Measurements from ENCODE around the gene SPRED3. TPM values are rescaled to one million over a fixed set of nuclear protein-coding genes. Genes with fewer than 3 reads are reported as not detected.
"Not testable (repeated sequence)": the region's sequence is repeated elsewhere in the genome, so short reads cannot be mapped to it uniquely, and the experiment has no call there.

SPRED3 gene
- total and polyA plus RNA-seq, 2 donors (not counting 1 experiment from before 2014, with no cell fraction given), result 1.1 to 1.7 TPM

DNA sequence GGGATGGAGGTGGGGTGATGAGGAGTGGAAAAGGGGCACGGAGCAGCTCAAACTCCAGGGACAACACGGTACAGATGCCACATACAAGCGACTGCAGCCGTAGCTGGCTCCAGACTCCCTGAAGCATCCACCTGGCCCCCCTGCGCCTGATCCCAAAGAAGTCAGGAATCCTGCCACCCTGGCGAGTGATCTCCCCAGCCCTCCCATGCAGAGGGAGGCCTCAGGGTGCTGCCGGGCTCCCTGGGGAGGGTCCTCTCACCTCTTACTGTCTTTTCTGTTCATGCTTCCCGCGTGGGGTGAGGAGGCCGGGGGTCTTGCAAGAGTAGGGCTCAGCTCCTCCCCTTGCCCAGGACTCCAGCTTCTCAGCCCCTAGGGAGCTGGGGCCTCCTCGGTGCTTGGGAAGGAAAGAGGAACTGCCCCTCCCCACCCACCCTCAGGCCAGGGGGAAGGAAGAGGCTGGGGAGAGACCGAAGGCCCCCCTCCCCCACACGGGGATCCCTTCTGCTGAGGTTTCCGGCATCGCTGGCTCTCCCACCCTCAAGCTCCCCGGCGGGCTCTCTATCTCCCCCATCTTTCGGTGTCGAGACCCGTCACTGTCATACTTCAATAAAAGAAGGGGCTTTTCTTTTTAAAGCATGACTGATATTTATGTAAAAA lies 37.4 kb downstream of the SPRED3 start, which contains the start of gene RASGRP4:
TSS of gene RASGRP4 (minus strand) at position 410 of the 657 bp plus-strand sequence. CDS start at position 282, 128 bp downstream.
- Mint-ChIP-seq H3K4me1 (peaks cover 26% of the 10 kb centered on the region), H3K27ac (no peak within 1 kb of the TSS), H3K9me3 (ENCODE audit: insufficient read depth) (no peaks in the 10 kb centered on the region), H3K4me3 (peak within 1 kb of the TSS; percentile 64), H3K27me3 (peaks cover 13% of the 10 kb centered on the region)
- Histone ChIP-seq H3K4me3 (ENCODE audit: control extremely low read depth in 1 of 5, extremely low read depth in 1 of 5, insufficient read depth in 1 of 5, low read depth in 2 of 5, low read length in 4 of 5) (peak within 1 kb of the TSS in 2 of 5 experiments; percentile 15 to 38), H3K9me3 (ENCODE audit: control extremely low read depth in 1 of 3, control insufficient read depth in 2 of 3, insufficient read depth in 1 of 3, low read length in 2 of 3) (no peaks in the 10 kb centered on the region), H3K4me2 (replicated peaks; ENCODE audit: low read depth, low read length, poor library complexity, severe bottlenecking) (peak within 1 kb of the TSS; percentile 61), H4K20me1 (ENCODE audit: control insufficient read depth, insufficient read depth, low read length, poor library complexity, severe bottlenecking) (no peaks in the 10 kb centered on the region), H3K27me3 (replicated peaks in 1 of 4; ENCODE audit: control extremely low read depth in 1 of 4, control insufficient read depth in 3 of 4, insufficient read depth in 4 of 4, low read length in 3 of 4) (peaks cover 0 to 2% (median 0%) of the 10 kb centered on the region in 4 experiments), H3K79me2 (ENCODE audit: control insufficient read depth, insufficient read depth, low read length) (no peaks in the 10 kb centered on the region), H3K27ac (ENCODE audit: low read length in 2 of 2) (no peak within 1 kb of the TSS), H3K4me1 (ENCODE audit: control insufficient read depth in 2 of 2, insufficient read depth in 2 of 2, low read length in 2 of 2) (peaks cover 15 to 22% of the 10 kb centered on the region in 2 donors), H3K36me3 (replicated peaks in 1 of 2; ENCODE audit: control extremely low read depth in 1 of 2, control insufficient read depth in 1 of 2, extremely low read depth in 1 of 2, insufficient read depth in 2 of 2, low read length in 1 of 2) (no peaks in the 10 kb centered on the region), H3K9ac (ENCODE audit: low read length) (no peak within 1 kb of the TSS), H2AFZ (ENCODE audit: insufficient read depth, low read depth, low read length, poor library complexity, severe bottlenecking) (peak within 1 kb of the TSS; percentile 56)
- intact Hi-C loops (cut with micrococcal nuclease), result no loop called here
- 28% methylated on average over 4 of the region's 20 CpGs for WGBS (ENCODE audit: insufficient coverage)
- TF ChIP-seq, protein P1, sequence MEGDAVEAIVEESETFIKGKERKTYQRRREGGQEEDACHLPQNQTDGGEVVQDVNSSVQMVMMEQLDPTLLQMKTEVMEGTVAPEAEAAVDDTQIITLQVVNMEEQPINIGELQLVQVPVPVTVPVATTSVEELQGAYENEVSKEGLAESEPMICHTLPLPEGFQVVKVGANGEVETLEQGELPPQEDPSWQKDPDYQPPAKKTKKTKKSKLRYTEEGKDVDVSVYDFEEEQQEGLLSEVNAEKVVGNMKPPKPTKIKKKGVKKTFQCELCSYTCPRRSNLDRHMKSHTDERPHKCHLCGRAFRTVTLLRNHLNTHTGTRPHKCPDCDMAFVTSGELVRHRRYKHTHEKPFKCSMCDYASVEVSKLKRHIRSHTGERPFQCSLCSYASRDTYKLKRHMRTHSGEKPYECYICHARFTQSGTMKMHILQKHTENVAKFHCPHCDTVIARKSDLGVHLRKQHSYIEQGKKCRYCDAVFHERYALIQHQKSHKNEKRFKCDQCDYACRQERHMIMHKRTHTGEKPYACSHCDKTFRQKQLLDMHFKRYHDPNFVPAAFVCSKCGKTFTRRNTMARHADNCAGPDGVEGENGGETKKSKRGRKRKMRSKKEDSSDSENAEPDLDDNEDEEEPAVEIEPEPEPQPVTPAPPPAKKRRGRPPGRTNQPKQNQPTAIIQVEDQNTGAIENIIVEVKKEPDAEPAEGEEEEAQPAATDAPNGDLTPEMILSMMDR (IDR thresholded peaks at IDR 0.05), result no peak
- no peak for TF ChIP-seq EZH2 (IDR thresholded peaks at IDR 0.05; ENCODE audit: borderline replicate concordance, insufficient read depth, low read depth, low read length, poor library complexity, severe bottlenecking)
- ATAC-seq (ENCODE audit: low read depth) (peak; percentile 71), DNase-seq (peak; percentile 73)
- ChIA-PET POLR2A (interaction anchor here (0.6 kb wide), 1 partner anchor 507 kb away, joined by 3 read pairs; no protein-coding TSS in a partner anchor), CTCF (interaction anchor here (0.5 to 1.1 kb wide), 2 partner anchors 23 to 208 kb away, joined by 3 read pairs; partner anchors contain the start of gene FAM98C)

DNA sequence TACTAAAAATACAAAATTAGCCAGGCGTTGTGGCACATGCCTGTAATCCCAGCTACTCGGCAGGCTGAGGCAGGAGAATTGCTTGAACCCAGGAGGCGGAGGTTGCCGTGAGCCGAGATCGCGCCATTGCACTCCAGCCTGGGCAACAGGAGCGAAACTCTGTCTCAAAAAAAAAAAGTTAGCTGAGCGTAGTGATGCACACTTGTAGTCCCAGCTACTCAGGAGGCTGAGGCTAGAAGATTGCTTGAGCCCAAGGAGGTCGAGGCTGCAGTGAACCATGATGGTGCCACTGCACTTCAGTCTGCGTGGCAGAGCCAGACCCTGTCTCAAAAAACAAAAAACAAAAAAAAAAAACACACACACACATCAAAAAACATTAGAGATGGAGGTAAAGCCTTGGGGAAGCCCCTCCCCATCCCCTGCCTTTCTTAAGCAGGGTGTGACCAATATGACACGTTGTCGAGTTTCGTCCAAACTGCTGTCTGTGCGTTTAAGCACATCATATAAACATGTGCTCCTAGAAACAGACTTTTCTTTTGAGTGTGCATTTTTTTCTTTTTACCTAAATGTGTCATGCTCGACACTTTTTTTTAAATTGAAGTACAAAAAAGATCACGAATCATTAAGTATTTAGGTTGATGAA lies 38.7 kb downstream of the SPRED3 start:
- H3K4me2 ChIP-seq (replicated peaks; ENCODE audit: low read depth, low read length, poor library complexity, severe bottlenecking); H3K4me3 ChIP-seq (ENCODE audit: control extremely low read depth in 1 of 5, extremely low read depth in 1 of 5, insufficient read depth in 1 of 5, low read depth in 2 of 5, low read length in 4 of 5); H3K36me3 ChIP-seq (replicated peaks in 1 of 2; ENCODE audit: control extremely low read depth in 1 of 2, control insufficient read depth in 1 of 2, extremely low read depth in 1 of 2, insufficient read depth in 2 of 2, low read length in 1 of 2); intact Hi-C loops (cut with micrococcal nuclease); H3K27me3 ChIP-seq (replicated peaks in 1 of 4; ENCODE audit: control extremely low read depth in 1 of 4, control insufficient read depth in 3 of 4, insufficient read depth in 4 of 4, low read length in 3 of 4); H3K27ac Mint-ChIP-seq; H2AFZ ChIP-seq (ENCODE audit: insufficient read depth, low read depth, low read length, poor library complexity, severe bottlenecking); H3K9me3 ChIP-seq (ENCODE audit: control extremely low read depth in 1 of 3, control insufficient read depth in 2 of 3, insufficient read depth in 1 of 3, low read length in 2 of 3); ATAC-seq (ENCODE audit: low read depth); H3K9me3 Mint-ChIP-seq (ENCODE audit: insufficient read depth); H3K9ac ChIP-seq (ENCODE audit: low read length); H3K79me2 ChIP-seq (ENCODE audit: control insufficient read depth, insufficient read depth, low read length); H4K20me1 ChIP-seq (ENCODE audit: control insufficient read depth, insufficient read depth, low read length, poor library complexity, severe bottlenecking); POLR2A ChIA-PET; H3K27ac ChIP-seq (ENCODE audit: low read length in 2 of 2): not testable (repeated sequence)
- CTCF ChIA-PET, result interaction anchor here (1.1 kb wide), 1 partner anchor 23 kb away, joined by 3 read pairs; no protein-coding TSS in a partner anchor
- Mint-ChIP-seq H3K4me1 (peaks cover 26% of the 10 kb centered on the region), H3K27me3 (peaks cover 13% of the 10 kb centered on the region), H3K4me3 (peak overlapping the region; percentile 64)
- 54% methylated on average over 9 of the region's 17 CpGs for WGBS (ENCODE audit: insufficient coverage)
- peak; percentile 43 for DNase-seq
- H3K4me1 ChIP-seq (ENCODE audit: control insufficient read depth in 2 of 2, insufficient read depth in 2 of 2, low read length in 2 of 2), result peaks cover 15 to 22% of the 10 kb centered on the region in 2 donors

Data from B cell (primary cell).